Neural cell (in vitro differentiated cells): ENCODE data around the gene SLC6A3.

ENCODE experiments used
- EP300 ChIP-seq: fragments of 450-650 bp; conservative IDR thresholded peaks from 2 replicates; pipeline ENCODE4 v1.6.1; 2014; ENCODE audit warnings: antibody characterized with exemption, mild to moderate bottlenecking, moderate library complexity; ENCODE audit not compliant: poor library complexity, severe bottlenecking
- EZH2 ChIP-seq: fragments of 200-600, 300-800 bp; shearing (Covaris generic), sonication (generic); IDR thresholded peaks from 2 replicates; pipeline ENCODE4 v1.6.1; 2014; ENCODE audit warnings: antibody characterized with exemption, low read length, borderline replicate concordance, mild to moderate bottlenecking; ENCODE audit not compliant: insufficient read depth, poor library complexity, severe bottlenecking
- MXI1 ChIP-seq: fragments of 450-650 bp; conservative IDR thresholded peaks from 2 replicates; pipeline ENCODE4 v1.6.1; 2014; ENCODE audit warnings: antibody characterized with exemption, mild to moderate bottlenecking; ENCODE audit not compliant: poor library complexity, severe bottlenecking
- POLR2AphosphoS5 ChIP-seq: IDR thresholded peaks from 2 replicates; pipeline ENCODE4 v1.6.1; 2012
- RAD21 ChIP-seq: fragments of 450-650 bp; conservative IDR thresholded peaks from 2 replicates; pipeline ENCODE4 v1.6.1; 2014; ENCODE audit warnings: antibody characterized with exemption, mild to moderate bottlenecking, moderate library complexity
- SMC3 ChIP-seq: fragments of 450-650 bp; conservative IDR thresholded peaks from 2 replicates; pipeline ENCODE4 v1.6.1; 2014; ENCODE audit warnings: antibody characterized with exemption, mild to moderate bottlenecking, moderate library complexity; ENCODE audit not compliant: poor library complexity
- TAF1 ChIP-seq: IDR thresholded peaks from 2 replicates; pipeline ENCODE4 v1.6.1; 2012; ENCODE audit warnings: low read depth
- TF ChIP-seq, protein P1 (sequence below): fragments of 450-650 bp; IDR thresholded peaks from 2 replicates; pipeline ENCODE4 v1.5.1; 2014; ENCODE audit warnings: antibody characterized with exemption, mild to moderate bottlenecking, moderate library complexity; ENCODE audit not compliant: poor library complexity, severe bottlenecking
- TF ChIP-seq, protein P2 (sequence below): IDR thresholded peaks from 2 replicates; pipeline ENCODE4 v1.6.1; 2012; ENCODE audit warnings: borderline replicate concordance

- TF ChIP-seq, protein P1, sequence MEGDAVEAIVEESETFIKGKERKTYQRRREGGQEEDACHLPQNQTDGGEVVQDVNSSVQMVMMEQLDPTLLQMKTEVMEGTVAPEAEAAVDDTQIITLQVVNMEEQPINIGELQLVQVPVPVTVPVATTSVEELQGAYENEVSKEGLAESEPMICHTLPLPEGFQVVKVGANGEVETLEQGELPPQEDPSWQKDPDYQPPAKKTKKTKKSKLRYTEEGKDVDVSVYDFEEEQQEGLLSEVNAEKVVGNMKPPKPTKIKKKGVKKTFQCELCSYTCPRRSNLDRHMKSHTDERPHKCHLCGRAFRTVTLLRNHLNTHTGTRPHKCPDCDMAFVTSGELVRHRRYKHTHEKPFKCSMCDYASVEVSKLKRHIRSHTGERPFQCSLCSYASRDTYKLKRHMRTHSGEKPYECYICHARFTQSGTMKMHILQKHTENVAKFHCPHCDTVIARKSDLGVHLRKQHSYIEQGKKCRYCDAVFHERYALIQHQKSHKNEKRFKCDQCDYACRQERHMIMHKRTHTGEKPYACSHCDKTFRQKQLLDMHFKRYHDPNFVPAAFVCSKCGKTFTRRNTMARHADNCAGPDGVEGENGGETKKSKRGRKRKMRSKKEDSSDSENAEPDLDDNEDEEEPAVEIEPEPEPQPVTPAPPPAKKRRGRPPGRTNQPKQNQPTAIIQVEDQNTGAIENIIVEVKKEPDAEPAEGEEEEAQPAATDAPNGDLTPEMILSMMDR, result no peak
- no peak for TF ChIP-seq MXI1
- TF ChIP-seq EZH2, result no peak
- peak; percentile 74 for TF ChIP-seq POLR2AphosphoS5
- no peak for TF ChIP-seq RAD21
- TF ChIP-seq SMC3, result peak; percentile 23
- no peak for TF ChIP-seq TAF1
- TF ChIP-seq EP300, result peak; percentile 72
- TF ChIP-seq, protein P2, sequence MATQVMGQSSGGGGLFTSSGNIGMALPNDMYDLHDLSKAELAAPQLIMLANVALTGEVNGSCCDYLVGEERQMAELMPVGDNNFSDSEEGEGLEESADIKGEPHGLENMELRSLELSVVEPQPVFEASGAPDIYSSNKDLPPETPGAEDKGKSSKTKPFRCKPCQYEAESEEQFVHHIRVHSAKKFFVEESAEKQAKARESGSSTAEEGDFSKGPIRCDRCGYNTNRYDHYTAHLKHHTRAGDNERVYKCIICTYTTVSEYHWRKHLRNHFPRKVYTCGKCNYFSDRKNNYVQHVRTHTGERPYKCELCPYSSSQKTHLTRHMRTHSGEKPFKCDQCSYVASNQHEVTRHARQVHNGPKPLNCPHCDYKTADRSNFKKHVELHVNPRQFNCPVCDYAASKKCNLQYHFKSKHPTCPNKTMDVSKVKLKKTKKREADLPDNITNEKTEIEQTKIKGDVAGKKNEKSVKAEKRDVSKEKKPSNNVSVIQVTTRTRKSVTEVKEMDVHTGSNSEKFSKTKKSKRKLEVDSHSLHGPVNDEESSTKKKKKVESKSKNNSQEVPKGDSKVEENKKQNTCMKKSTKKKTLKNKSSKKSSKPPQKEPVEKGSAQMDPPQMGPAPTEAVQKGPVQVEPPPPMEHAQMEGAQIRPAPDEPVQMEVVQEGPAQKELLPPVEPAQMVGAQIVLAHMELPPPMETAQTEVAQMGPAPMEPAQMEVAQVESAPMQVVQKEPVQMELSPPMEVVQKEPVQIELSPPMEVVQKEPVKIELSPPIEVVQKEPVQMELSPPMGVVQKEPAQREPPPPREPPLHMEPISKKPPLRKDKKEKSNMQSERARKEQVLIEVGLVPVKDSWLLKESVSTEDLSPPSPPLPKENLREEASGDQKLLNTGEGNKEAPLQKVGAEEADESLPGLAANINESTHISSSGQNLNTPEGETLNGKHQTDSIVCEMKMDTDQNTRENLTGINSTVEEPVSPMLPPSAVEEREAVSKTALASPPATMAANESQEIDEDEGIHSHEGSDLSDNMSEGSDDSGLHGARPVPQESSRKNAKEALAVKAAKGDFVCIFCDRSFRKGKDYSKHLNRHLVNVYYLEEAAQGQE, result no peak
Observed at GRCh38 chr5:1394881-1395860, 50.1 kb downstream of the SLC6A3 start.
